Measurements from ENCODE around the gene HOXA3. TPM values are rescaled to one million over a fixed set of nuclear protein-coding genes. Genes with fewer than 3 reads are reported as not detected.

The HOXA3 gene
- total RNA-seq, 1 donor from 2014 or later = not detected

DNA sequence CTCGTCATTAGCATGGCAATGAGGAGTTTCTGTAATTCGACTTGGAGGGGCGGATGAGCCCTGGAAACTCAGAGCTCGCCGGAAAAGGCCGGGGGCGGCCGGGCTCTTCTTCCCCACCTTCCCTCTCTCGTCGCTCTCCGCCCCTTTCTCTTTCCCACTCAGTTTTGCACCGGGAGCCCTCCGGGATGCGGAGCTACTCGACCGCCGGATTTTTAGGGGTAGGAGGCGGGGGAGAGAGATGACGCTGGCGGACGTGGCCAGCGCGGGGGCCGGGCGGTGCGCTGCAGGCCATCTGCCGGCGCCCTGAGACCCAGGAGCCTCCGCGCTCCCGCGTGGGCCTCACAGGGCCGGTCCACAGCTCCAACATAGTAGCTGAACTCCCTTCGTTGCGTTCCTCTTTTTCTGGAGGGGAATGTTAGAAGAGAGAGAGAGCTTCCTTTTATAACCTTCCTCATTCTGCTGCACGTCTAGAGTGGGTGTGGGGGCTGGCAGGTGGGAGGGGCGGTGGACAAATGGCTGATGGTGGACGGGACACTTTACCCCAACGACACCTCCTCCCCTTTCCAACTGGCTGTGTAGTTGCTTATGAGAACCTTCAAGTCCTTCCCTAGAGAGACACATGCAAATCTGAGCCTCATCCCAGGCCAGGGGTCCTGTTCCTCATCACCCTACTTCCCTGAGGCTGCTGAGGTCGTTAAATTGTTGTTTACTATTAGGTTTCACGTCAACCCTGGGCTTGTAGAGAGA, 55.4 kb downstream of the HOXA3 start:
- FAIRE-seq = no peak
- DNase-seq (ENCODE audit: low spot score in 2 of 2) = peak in 1 of 2 donors; percentile 30

DNA sequence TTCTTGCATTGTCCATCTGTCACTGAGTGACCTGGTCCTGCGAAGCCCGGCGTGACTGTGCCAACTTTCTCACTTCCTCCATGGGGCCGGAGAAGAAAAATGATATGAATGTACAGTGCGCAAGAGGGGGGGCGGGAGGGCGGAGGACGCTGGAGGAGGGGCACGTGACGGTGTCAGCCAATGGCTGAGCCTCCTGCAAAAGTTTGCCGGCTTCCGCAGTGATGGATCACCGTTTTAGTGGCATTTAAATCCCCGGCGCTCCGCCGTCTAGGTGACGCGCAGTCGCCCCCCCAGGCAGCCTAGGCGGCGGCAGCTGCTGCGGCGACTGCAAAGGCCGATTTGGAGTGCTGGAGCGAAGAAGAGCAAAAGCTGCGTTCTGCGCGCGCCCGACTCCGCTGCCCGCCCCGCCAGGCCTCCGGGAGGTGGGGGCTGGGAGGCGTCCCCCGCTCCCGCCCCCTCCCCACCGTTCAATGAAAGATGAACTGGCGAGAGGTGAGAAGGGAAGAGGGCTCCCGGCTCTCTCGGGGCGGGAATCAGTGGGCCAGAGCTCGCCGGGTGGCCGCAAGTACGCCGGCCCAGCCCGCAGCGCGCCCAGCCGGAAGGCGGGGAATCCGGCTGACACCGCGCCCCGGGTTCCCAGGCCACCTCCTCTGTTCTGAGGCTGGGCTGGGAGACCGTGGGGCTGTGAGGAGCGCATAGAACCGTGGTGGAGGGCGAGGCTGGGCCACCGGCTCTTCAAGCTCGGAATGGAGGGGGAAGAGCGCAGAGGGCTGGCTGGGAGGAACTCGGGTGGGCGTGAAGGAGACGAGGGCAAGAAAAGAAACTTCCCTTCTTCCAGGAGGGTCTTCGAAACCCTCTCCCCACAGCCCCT, 56.3 kb downstream of the HOXA3 start, which contains the start of gene HOXA1:
HOXA1 (minus strand) TSS at position 104 of the 871 bp plus-strand sequence; CDS start at position 16, 88 bp downstream.
- DNase-seq (ENCODE audit: low spot score in 2 of 2) (peak; percentile 28 to 56), FAIRE-seq (no peak)

DNA sequence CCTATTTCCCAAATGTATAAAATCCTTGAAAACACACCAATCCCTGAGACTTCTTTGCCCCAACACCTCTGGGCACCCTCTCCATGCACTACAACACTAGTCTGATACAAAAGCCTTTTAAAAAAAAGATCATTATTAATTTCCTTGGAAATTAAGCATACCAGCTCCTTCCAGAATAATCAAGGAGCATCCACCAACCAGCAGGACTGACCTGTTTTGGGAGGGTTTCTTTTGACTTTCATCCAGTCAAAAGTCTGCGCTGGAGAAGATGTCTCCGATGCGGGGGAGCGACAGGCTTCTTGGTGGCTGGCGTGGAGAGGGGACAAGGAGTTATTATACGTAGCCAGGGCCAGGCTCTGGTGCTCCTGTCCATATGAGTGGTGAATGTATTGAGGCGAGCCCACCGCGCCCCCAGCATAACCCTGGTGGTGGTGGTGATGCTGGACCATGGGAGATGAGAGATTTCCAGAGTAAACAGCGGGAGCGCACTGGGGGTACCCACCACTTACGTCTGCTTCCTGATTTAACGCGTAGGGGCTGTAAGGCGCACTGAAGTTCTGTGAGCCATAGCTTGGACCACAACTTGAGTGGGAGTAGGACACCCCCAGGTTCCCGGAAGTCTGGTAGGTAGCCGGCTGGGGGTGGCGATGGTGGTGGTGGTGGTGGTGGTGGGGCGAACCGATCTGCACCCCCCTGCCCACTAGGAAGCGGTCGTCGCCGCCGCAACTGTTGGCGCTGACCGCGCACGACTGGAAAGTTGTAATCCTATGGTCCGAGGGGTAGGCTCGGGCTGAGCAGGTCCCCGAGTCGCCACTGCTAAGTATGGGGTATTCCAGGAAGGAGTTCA, 57.1 kb downstream of the HOXA3 start:
- no peak for FAIRE-seq

DNA sequence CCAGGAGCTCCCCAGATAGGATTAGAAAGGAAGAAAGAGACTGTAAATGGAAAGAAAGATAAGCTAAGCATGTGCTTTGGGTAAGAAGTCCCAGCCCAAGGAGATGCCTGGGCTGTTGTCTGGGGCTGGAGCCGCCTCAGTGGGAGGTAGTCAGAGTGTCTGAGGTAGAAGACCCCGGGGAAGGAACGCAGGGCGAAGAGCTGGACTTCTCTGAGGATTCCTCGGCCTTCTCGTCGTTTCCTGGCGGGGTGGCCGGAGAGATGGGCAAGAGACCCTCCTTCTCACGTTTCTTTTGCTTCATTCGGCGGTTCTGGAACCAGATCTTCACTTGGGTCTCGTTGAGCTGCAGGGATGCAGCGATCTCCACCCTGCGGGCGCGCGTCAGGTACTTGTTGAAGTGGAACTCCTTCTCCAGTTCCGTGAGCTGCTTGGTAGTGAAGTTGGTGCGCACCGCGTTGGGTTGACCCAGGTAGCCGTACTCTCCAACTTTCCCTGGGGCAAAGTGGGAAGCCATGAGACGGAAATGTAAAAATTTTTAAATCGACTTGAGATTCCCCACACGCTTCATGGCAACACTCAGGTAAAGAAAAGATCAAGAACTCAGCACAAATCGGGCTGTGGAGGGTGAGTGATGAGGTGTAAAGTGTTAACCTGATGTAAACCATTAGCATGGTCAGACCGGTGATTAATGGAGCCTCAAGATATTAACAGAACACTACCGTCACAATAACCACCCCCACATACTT, 57.9 kb downstream of the HOXA3 start:
- no peak for FAIRE-seq
- DNase-seq (ENCODE audit: low spot score in 2 of 2) = peak in 1 of 2 donors; percentile 16

More for the DNA sequence above, 57.1 kb downstream of the HOXA3 start:
- DNase-seq (ENCODE audit: low spot score in 2 of 2) = peak in 1 of 2 donors; percentile 18

DNA sequence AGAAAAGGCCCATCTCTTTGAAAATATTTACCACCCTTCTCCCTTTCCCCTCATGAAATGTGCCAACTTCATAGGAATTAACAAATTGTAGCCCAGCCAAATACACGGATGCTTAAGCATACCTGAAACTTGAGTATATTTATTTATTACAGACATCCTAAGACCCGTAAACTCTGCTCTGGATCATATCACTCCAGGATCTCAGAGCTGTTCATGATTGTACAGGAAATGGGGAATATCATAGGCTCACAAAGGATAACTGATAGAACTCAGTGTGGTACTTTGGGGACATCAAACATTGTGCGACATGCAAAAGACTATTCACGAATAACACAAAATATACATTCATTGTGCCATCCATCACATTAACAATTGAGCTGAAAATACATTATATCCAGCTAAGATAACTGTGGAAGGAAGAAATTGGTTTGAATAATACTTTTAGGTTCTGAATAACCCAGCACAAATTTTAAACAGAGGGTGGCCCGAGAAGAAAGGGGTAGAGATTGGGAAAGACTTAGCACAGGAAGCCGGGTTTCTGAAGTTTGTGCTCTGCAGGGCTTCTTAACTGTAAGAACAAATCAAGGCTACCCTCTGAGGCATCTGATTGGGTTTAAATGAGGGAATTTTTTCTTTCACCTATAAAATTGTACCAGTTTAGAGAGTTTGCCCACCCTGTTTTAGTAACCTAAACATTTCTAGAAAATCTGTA, 59.0 kb downstream of the HOXA3 start:
- FAIRE-seq = no peak
- DNase-seq (ENCODE audit: low spot score in 2 of 2) = no peak

DNA sequence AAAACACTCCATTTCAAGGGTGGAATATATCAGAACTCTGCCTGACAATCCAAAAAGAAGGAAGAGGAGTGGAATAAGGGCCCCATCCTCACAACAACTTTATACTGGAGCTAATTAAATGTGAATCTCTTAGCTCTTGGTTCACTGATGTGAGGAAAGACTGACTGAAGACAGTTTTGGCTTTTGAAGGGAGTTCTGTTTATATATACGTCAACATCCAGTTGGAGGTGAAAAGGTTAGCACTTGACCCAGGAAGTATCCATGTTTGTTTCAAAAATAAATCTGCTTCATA, 59.6 kb downstream of the HOXA3 start:
- no peak for FAIRE-seq
- no peak for DNase-seq (ENCODE audit: low spot score in 2 of 2)

DNA sequence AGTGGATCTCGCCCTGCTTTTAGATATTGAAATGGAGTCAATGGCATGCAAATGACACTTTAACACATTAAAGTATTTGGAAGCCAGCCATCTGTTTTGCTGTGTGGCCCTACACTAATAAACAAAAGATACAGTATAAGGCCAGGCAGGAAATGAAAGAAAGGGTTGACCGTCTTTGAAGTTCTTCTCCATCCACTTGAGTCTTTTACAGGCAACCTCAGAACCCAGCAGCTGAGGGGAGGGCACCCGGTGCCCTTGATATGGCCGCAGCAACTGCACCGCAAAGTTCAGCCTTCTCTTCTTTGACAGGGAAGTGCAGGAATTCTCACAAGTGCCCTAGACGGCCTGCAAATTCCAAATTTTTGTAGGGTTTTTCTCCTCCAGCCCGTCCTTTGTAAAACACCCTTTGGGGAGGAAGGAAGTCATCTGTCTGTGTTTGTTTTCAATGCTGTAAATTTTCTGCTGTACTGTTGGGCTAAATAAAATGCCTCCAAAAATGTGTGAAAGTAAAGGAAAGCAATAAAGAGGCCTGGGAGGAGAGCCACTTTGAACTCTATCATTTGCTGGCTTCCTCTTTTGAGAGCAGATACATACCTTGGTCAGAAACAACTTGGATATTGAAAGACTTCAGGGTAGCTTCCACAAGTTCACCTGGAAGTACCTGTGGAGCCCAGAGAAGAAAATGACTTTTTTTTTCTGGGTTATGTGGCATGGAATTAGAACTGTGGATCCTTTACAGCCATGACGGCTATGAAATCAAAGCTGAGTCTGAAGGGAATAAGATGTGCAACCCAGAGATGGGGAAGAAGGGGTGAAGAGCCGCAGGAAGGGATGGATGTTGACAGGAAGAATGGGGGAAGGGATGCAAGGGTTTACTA, 60.2 kb downstream of the HOXA3 start:
- DNase-seq (ENCODE audit: low spot score in 2 of 2) (no peak), FAIRE-seq (no peak)

DNA sequence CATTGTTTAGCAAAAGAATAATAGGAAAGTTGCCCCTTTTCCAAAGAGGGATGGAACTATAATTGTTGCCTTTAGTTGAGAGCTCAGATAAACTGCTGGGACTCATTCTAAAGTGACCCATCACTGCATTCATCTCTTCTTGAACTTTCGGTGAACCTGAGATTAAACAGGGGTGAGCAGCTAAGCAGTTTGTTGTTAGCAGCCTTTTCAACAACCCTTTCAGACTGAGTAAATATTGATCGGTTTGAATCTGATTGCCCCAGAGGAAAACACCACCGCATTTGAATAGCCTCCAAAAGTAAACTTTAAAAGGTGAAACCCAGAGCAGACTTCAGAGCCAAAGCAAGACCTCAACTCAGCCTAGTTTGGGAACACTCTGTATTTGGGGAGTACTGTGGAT, 61.3 kb downstream of the HOXA3 start:
- no peak for FAIRE-seq
- no peak for DNase-seq (ENCODE audit: low spot score in 2 of 2)

DNA sequence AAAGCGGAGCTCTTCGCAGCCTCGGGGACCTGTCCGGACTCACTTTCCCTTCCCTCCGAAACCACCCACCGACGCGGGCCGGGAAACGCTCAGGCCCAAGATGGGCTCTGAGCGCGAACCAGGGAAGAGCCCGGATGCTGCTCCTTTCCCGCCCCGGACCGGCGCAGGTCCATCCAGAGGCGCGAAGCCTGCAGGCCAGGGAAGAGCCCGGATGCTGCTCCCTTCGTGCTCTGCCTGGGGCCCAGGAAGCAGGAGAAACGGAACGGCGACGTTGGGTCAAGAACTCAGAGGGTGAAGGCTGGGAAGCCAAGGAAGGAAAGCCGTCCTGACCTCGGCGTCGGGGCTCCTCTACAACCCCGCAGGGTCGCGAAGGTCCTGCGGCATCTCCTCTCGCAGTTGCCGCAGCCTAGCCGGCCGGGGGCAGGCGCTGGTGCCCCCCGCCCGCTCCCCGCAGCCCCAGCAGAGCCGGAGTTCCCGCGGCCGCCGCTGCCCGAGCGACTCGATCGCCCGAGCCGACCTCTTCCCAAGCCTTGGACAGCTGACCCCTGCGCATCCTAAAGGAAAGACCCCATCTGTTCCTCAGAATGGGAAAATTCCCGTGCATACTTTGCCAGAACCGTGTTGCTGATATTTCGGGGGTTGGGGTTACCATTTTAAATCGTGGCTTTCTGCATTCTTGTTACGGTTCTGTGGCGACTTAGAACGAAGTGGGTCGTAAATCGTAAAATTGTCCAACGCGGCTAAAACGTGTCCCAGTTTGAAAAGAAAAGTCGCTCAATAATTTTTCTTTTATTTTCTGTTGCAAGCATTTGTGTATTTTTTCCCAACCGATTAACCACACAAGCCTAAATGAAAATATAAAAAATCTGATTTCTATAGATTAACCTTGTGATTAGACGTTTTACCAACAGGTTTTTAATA, 64.1 kb downstream of the HOXA3 start:
- no peak for FAIRE-seq
- no peak for DNase-seq (ENCODE audit: low spot score in 2 of 2)

DNA sequence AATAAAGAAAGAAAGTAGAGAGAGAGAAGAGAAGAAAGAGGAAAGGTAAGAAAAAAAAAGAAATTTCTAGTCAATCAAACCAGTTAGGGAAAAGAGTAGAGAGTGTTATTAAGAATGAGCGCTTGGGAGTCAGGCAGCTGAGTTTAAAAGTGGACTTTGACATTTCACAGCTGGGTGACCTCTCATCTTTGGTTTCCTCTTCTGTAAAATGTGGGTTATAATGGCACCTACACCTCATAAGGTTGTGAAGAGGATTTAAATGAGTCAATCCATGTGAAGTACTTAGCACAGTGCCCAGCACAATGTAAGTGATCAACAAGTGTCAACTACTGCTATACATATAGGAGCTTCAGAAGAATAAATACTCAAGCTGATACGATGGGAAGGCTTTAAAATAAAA, 68.7 kb downstream of the HOXA3 start:
- FAIRE-seq (no peak), DNase-seq (ENCODE audit: low spot score in 2 of 2) (no peak)

DNA sequence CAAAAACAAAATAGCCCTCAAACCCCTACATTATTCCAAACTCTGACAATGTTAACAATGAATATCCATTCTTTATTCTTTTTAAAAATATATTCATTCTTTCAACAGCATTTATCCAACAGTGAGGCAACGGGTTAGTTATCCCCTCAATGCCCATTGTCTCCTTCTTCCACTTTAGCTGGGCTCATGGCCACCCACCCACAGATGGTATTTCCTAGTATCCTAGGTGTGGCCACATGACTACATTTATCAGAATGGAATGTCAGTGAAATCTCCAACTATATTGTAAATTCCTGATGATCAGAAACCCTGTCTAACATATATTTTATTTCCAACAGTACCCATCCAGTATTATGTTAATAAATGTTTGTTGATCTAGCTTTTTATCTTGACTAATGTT, 70.2 kb downstream of the HOXA3 start:
- DNase-seq (ENCODE audit: low spot score in 2 of 2) (no peak), FAIRE-seq (no peak)

DNA sequence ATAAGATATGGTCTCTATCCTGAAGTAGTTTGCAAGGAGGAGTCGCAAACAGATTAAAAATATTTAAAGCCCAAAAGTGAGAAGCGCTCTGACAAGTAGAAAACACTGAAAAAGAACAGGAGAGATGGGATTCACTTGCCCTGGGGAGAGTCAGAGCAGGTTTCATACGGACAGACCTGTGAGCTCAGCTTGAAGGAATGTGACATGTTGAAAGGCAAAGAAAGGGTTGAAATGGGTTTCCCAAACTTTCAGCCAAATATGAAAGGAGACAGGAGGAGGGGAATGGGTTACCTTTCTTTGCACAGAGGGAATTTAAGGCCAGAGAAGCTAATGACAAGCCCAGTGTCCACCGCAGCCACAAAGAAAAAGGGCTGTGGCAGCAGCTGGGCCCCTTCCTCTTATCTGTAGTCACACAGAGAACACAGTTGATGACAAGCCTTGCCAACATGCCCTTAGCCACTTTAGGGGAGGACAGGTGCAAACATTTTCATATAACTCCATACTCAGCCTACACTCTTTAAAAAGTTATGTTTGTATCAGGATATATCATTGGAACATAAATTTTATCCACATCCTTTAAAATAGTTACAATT, 71.4 kb downstream of the HOXA3 start:
- DNase-seq (ENCODE audit: low spot score in 2 of 2) (no peak), FAIRE-seq (no peak)

DNA sequence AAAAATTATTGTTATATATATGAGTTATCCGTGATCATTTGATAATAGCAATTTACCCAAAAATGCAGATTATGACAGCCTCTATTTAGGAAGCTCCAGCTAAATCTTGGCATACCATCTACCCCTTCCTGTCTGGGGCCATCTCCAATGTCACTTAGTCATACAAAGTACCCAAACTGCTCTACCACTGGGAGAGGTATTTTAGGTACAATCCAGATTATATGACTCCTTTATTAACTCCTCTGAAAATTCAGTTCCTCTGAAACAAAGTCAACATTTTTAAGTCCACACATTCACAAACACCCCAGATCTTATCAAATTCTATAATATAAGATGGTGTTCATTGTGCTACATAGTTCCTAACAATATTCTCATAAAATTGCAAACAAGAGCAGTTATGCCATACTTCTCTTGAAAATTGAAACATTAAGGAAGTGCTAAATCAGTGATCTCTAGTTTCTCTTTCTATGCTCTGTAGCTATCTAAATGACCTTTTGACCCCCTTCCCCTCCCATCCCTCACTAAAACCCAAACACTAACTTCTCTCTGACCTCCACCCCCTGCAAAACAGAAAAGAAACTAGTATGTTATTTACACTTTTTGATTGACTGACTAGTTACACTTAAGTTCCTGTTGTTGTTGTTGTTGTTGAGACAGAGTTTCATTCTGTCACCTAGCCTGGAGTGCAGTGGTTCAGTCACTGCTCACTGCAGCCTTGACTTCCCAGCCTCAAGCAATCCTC, 73.0 kb downstream of the HOXA3 start:
- no peak for FAIRE-seq
- no peak for DNase-seq (ENCODE audit: low spot score in 2 of 2)

DNA sequence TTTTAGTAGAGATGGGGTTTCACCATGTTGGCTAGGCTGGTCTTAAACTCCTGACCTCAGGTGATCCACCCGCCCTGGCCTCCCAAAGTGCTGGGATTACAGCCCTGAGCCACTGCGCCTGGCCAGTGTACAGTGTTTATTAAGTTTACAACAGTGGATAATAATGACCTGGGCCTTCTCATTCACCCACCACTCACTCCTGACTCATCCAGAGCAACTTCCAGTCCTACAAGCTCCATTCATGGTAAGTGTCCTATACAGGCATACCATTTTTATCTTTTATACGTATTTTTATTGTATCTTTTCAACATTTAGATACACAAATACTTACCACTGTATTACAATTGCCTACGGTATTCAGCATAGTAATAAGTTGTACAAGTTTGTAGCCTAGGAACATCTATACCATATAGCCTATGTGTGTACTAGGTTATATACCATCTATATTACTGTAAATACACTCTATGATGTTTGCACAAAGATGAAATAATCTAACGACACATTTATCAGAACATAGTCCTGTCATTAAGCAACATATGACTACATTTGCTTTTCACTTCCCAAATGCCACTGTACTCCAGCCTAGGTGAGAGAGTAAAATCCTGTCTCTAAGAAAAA, 73.7 kb downstream of the HOXA3 start:
- DNase-seq (ENCODE audit: low spot score in 2 of 2) (no peak), FAIRE-seq (no peak)

DNA sequence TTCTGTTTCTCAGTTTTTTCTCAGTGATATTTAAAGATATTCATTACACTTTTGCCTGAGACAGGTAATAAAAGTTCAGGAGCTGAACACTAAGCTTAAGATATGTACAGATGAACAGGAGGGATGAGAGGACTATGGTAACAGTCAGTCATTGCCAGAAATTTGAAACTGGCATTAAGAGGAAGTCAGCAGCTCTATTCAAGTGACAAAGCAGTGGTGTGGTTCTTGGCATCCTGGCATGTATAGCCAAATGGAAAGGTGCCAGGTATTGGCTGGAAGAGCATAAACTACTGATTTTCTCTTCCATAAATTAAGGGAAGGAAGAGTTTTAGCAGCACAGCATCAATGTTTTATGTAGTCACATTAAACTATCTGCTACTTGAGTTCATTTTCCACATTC, 79.3 kb downstream of the HOXA3 start:
- DNase-seq (ENCODE audit: low spot score in 2 of 2) (no peak), FAIRE-seq (no peak)
